Measurements from ENCODE around the gene VPS35L. TPM values are rescaled to one million over a fixed set of nuclear protein-coding genes. Genes with fewer than 3 reads are reported as not detected.

Gene VPS35L
- total and polyA plus RNA-seq, 2 experiments from 2014 or later = 48.0 to 54.6 TPM

DNA sequence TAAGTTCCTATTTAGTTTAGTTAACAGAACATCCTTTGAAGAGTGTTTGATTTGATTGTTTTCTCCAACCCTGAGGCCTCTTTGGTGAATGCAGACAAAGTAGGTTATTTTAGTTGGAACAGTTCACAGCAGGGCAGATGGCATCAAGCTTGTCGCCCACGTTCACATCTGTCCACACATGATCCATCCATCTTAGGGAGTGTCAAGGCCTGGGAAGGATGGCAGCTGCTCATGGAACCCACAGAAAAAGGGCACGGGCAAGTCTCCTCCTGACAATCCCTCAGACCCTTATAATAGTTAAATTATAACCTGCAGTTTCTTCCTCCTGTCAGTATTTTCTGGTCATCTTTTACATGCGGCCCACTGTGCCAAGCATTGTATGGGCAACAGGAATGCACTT is 102.3 kb downstream of the VPS35L start:
- no peaks in the 10 kb centered on the region for H3K4me1 Mint-ChIP-seq
- TF ChIP-seq ZNF462 (CRISPR knock-in tag; IDR thresholded peaks at IDR 0.05) (no peak), ZNF331 (CRISPR knock-in tag; IDR thresholded peaks at IDR 0.05; ENCODE audit: low read depth) (no peak)
- no peak for ATAC-seq
- H4K20me1 ChIP-seq (replicated peaks; ENCODE audit: insufficient read depth) = no peaks in the 10 kb centered on the region; the same call in 1 of the 2 replicates
- H3K27me3 Mint-ChIP-seq (ENCODE audit: insufficient read depth, low read depth, poor library complexity) = peaks cover 3% of the 10 kb centered on the region
- H2AFZ ChIP-seq = no peak overlapping the region
- no peaks in the 10 kb centered on the region for H3F3A ChIP-seq (replicated peaks; ENCODE audit: low read depth)
- no peak overlapping the region for H3K4me2 ChIP-seq
- peaks cover 39% of the 10 kb centered on the region for H3K36me3 Mint-ChIP-seq (ENCODE audit: low read depth)
- H3K9me2 ChIP-seq (ENCODE audit: insufficient read depth) = no peaks in the 10 kb centered on the region
- no peaks in the 10 kb centered on the region for H3K4me1 ChIP-seq (ENCODE audit: insufficient read depth)
- no peaks in the 10 kb centered on the region for H3K79me2 ChIP-seq (replicated peaks; ENCODE audit: insufficient read depth)
- H3K36me3 ChIP-seq (ENCODE audit: insufficient read depth) = no peaks in the 10 kb centered on the region; the same call in 1 of the 2 replicates
- no peaks in the 10 kb centered on the region for H3K27me3 ChIP-seq (ENCODE audit: insufficient read depth)
- peaks cover 15% of the 10 kb centered on the region for H3K9me3 Mint-ChIP-seq
- no peak overlapping the region for H3K4me3 Mint-ChIP-seq
- H3K27ac ChIP-seq (ENCODE audit: low read depth) = no peak overlapping the region
- H3K4me3 ChIP-seq = no peak overlapping the region
- H3K27ac Mint-ChIP-seq = no peak overlapping the region
- no peak for DNase-seq (ENCODE audit: low spot score)

- no peak overlapping the region for H2AFZ ChIP-seq
- H3K9me3 Mint-ChIP-seq = peaks cover 15% of the 10 kb centered on the region
- H3K4me1 ChIP-seq (ENCODE audit: insufficient read depth) = no peaks in the 10 kb centered on the region
- peaks cover 3% of the 10 kb centered on the region for H3K27me3 Mint-ChIP-seq (ENCODE audit: insufficient read depth, low read depth, poor library complexity)
- H3K27ac ChIP-seq (ENCODE audit: low read depth) = no peak overlapping the region
- no peaks in the 10 kb centered on the region; the same call in 1 of the 2 replicates for H4K20me1 ChIP-seq (replicated peaks; ENCODE audit: insufficient read depth)
- H3K4me3 ChIP-seq = no peak overlapping the region
- DNase-seq (ENCODE audit: low spot score) (no peak), ATAC-seq (no peak)
- no peaks in the 10 kb centered on the region for H3K4me1 Mint-ChIP-seq
- H3F3A ChIP-seq (replicated peaks; ENCODE audit: low read depth) = no peaks in the 10 kb centered on the region
- H3K27ac Mint-ChIP-seq = no peak overlapping the region
- H3K9me2 ChIP-seq (ENCODE audit: insufficient read depth) = no peaks in the 10 kb centered on the region
- no peaks in the 10 kb centered on the region for H3K27me3 ChIP-seq (ENCODE audit: insufficient read depth)
- no peak overlapping the region for H3K4me3 Mint-ChIP-seq
- H3K36me3 Mint-ChIP-seq (ENCODE audit: low read depth) = peaks cover 40% of the 10 kb centered on the region
- H3K36me3 ChIP-seq (ENCODE audit: insufficient read depth) = no peaks in the 10 kb centered on the region
- no peaks in the 10 kb centered on the region for H3K79me2 ChIP-seq (replicated peaks; ENCODE audit: insufficient read depth)
- no peak overlapping the region for H3K4me2 ChIP-seq
- TF ChIP-seq, protein P1, sequence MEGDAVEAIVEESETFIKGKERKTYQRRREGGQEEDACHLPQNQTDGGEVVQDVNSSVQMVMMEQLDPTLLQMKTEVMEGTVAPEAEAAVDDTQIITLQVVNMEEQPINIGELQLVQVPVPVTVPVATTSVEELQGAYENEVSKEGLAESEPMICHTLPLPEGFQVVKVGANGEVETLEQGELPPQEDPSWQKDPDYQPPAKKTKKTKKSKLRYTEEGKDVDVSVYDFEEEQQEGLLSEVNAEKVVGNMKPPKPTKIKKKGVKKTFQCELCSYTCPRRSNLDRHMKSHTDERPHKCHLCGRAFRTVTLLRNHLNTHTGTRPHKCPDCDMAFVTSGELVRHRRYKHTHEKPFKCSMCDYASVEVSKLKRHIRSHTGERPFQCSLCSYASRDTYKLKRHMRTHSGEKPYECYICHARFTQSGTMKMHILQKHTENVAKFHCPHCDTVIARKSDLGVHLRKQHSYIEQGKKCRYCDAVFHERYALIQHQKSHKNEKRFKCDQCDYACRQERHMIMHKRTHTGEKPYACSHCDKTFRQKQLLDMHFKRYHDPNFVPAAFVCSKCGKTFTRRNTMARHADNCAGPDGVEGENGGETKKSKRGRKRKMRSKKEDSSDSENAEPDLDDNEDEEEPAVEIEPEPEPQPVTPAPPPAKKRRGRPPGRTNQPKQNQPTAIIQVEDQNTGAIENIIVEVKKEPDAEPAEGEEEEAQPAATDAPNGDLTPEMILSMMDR (conservative IDR thresholded peaks at IDR 0.05; ENCODE audit: low read depth in 2 of 2) = peak in 1 of 2 experiments; percentile 24; a peak in 2 of 4 replicates
- TF ChIP-seq NANOG (IDR thresholded peaks at IDR 0.05; ENCODE audit: borderline replicate concordance) (no peak), POLR2AphosphoS5 (IDR thresholded peaks at IDR 0.05; ENCODE audit: low read depth) (no peak), EZH2phosphoT487 (IDR thresholded peaks at IDR 0.05; ENCODE audit: unreplicated experiment) (no peak)
- TF ChIP-seq, protein P2, sequence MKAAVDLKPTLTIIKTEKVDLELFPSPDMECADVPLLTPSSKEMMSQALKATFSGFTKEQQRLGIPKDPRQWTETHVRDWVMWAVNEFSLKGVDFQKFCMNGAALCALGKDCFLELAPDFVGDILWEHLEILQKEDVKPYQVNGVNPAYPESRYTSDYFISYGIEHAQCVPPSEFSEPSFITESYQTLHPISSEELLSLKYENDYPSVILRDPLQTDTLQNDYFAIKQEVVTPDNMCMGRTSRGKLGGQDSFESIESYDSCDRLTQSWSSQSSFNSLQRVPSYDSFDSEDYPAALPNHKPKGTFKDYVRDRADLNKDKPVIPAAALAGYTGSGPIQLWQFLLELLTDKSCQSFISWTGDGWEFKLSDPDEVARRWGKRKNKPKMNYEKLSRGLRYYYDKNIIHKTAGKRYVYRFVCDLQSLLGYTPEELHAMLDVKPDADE (IDR thresholded peaks at IDR 0.05) = no peak
These were observed 104.1 kb downstream of the VPS35L start for GRCh38 chr16:19659554-19659953.
